DND-41 (cell line): ENCODE data around the gene SYCP2L.

ENCODE experiments used
- ATAC-seq: fragments of 200-7000 bp; cut with Tn5 transposase; 3 replicates; pipeline ENCODE4 v1.9.1; 2021; ENCODE audit warnings: low read depth; ENCODE audit not compliant: insufficient read depth
- DNase-seq: peaks from one replicate; pipeline ENCODE4 v3.0.0-alpha.2; 2020
- H2AFZ ChIP-seq: 2 replicates; pipeline ENCODE4 v1.6.0; 2012; ENCODE audit warnings: low read depth, low read length
- H3K27ac ChIP-seq: 2 replicates; pipeline ENCODE4 v1.5.1; 2012; ENCODE audit warnings: low read length, inconsistent platforms
- H3K27me3 ChIP-seq: fragments of 200-600 bp; sonication (generic); 2 replicates; pipeline ENCODE4 v1.6.0; 2012; ENCODE audit warnings: low read length, mild to moderate bottlenecking, inconsistent platforms; ENCODE audit not compliant: insufficient read depth, poor library complexity
- H3K36me3 ChIP-seq: 2 replicates; pipeline ENCODE4 v1.5.1; 2012; ENCODE audit warnings: low read length, inconsistent platforms; ENCODE audit not compliant: insufficient read depth
- H3K4me1 ChIP-seq: 2 replicates; pipeline ENCODE4 v1.5.1; 2012; ENCODE audit warnings: mild to moderate bottlenecking, low read length; ENCODE audit not compliant: insufficient read depth
- H3K4me2 ChIP-seq: 2 replicates; pipeline ENCODE4 v1.6.0; 2012; ENCODE audit warnings: mild to moderate bottlenecking, moderate library complexity, low read length, inconsistent platforms; ENCODE audit not compliant: insufficient read depth
- H3K4me3 ChIP-seq, 2 experiments: fragments of 200-600 bp in 1 of 2; shearing (Covaris generic) in 1 of 2; 2 replicates each; pipeline ENCODE4 v1.5.1; 2012 to 2016; ENCODE audit warnings: inconsistent platforms in 2 of 2, low read length in 2 of 2, mild to moderate bottlenecking in 2 of 2, low read depth in 1 of 2, moderate library complexity in 1 of 2
- H3K79me2 ChIP-seq: 2 replicates; pipeline ENCODE4 v1.6.0; 2012; ENCODE audit warnings: low read length, inconsistent platforms; ENCODE audit not compliant: insufficient read depth
- H3K9ac ChIP-seq: 2 replicates; pipeline ENCODE4 v1.6.0; 2012; ENCODE audit warnings: low read depth, mild to moderate bottlenecking, inconsistent platforms, low read length, moderate library complexity
- H3K9me3 ChIP-seq: 2 replicates; pipeline ENCODE4 v1.5.1; 2012; ENCODE audit warnings: low read length, moderate library complexity, mild to moderate bottlenecking, inconsistent platforms; ENCODE audit not compliant: insufficient read depth, severe bottlenecking
- H4K20me1 ChIP-seq: 2 replicates; pipeline ENCODE4 v1.6.0; 2012; ENCODE audit warnings: low read length; ENCODE audit not compliant: insufficient read depth
- CTCF ChIP-seq: IDR thresholded peaks from 2 replicates; pipeline ENCODE4 v1.5.1; 2012; ENCODE audit warnings: borderline replicate concordance, low read length, moderate library complexity, mild to moderate bottlenecking; ENCODE audit not compliant: poor library complexity, severe bottlenecking; ENCODE audit errors: extremely low read depth
- EZH2 ChIP-seq: IDR thresholded peaks from 3 replicates; pipeline ENCODE4 v1.6.1; 2012; ENCODE audit warnings: borderline replicate concordance, low read depth, mild to moderate bottlenecking, moderate library complexity, low read length, inconsistent platforms; ENCODE audit not compliant: severe bottlenecking

The SYCP2L gene

GRCh38 chr6:10989587-10989986 is 102.7 kb downstream of the SYCP2L start:
- Histone ChIP-seq H2AFZ (no peak overlapping the region), H3K9ac (no peak overlapping the region), H3K4me3 (no peak overlapping the region), H3K9me3 (no peaks in the 10 kb centered on the region), H3K79me2 (no peaks in the 10 kb centered on the region), H3K27me3 (peaks cover 4% of the 10 kb centered on the region), H3K4me1 (no peaks in the 10 kb centered on the region), H3K27ac (no peak overlapping the region), H3K36me3 (no peaks in the 10 kb centered on the region), H3K4me2 (no peak overlapping the region), H4K20me1 (no peaks in the 10 kb centered on the region)
- no peak for ATAC-seq
- TF ChIP-seq EZH2 (no peak), CTCF (no peak)
- DNase-seq = no peak

- TF ChIP-seq CTCF (no peak), EZH2 (no peak)
- Histone ChIP-seq H3K27ac (no peak overlapping the region), H3K4me1 (no peaks in the 10 kb centered on the region), H2AFZ (no peak overlapping the region), H3K79me2 (no peaks in the 10 kb centered on the region), H3K36me3 (no peaks in the 10 kb centered on the region), H3K27me3 (peaks cover 4% of the 10 kb centered on the region), H3K9ac (no peak overlapping the region), H3K9me3 (no peaks in the 10 kb centered on the region), H3K4me2 (no peak overlapping the region), H4K20me1 (no peaks in the 10 kb centered on the region), H3K4me3 (no peak overlapping the region)
- ATAC-seq = no peak
- DNase-seq = no peak
Observed at GRCh38 chr6:10991115-10991514, 104.3 kb downstream of the SYCP2L start.

GRCh38 chr6:10993896-10994295 is 107.0 kb downstream of the SYCP2L start:
- no peak for ATAC-seq
- Histone ChIP-seq H3K27me3 (peaks cover 4% of the 10 kb centered on the region), H3K4me2 (no peak overlapping the region), H3K36me3 (no peaks in the 10 kb centered on the region), H3K27ac (no peak overlapping the region), H3K4me1 (no peaks in the 10 kb centered on the region), H3K9me3 (no peaks in the 10 kb centered on the region), H2AFZ (no peak overlapping the region), H3K79me2 (no peaks in the 10 kb centered on the region), H3K4me3 (no peak overlapping the region), H4K20me1 (no peaks in the 10 kb centered on the region), H3K9ac (no peak overlapping the region)
- no peak for TF ChIP-seq EZH2
- no peak for TF ChIP-seq CTCF
- DNase-seq = no peak
